Mesothelial cell of epicardium (in vitro differentiated cells): Measurements from ENCODE around the gene RTN4R. TPM values are rescaled to one million over a fixed set of nuclear protein-coding genes. Genes with fewer than 3 reads are reported as not detected.
"Not testable (repeated sequence)": the region's sequence is repeated elsewhere in the genome, so short reads cannot be mapped to it uniquely, and the experiment has no call there.

Source experiments
- DNase-seq, 2 experiments: peaks; one replicate each; pipeline ENCODE4 v3.0.0; 2021; ENCODE audit warnings: low spot score in 2 of 2; ENCODE audit not compliant: unreplicated experiment in 2 of 2
- H3K27ac Mint-ChIP-seq: 2 replicates; pipeline ENCODE4 v1.8.0; 2021; ENCODE audit warnings: mixed read lengths
- H3K27me3 Mint-ChIP-seq: 2 replicates; pipeline ENCODE4 v1.8.0; 2021; ENCODE audit warnings: low read depth, mixed read lengths
- H3K36me3 Mint-ChIP-seq: 2 replicates; pipeline ENCODE4 v1.8.0; 2021; ENCODE audit warnings: mixed read lengths
- H3K4me1 Mint-ChIP-seq: 2 replicates; pipeline ENCODE4 v1.8.0; 2021; ENCODE audit warnings: mixed read lengths
- H3K4me3 Mint-ChIP-seq: 2 replicates; pipeline ENCODE4 v1.8.0; 2021; ENCODE audit warnings: mild to moderate bottlenecking, moderate library complexity, mixed read lengths
- H3K9me3 Mint-ChIP-seq: 2 replicates; pipeline ENCODE4 v1.8.0; 2021; ENCODE audit warnings: mixed read lengths
- total RNA-seq: library from RNA; stranded (reverse); gene quantifications from 3 replicates; pipeline ENCODE4 v1.2.1, GENCODE V29; 2021
- TF ChIP-seq, protein P1 (sequence below): fragments of 200-600 bp; sonication (generic); IDR thresholded peaks from one replicate; pipeline ENCODE4 v1.5.0; 2021; ENCODE audit warnings: antibody characterized with exemption; ENCODE audit not compliant: unreplicated experiment

RTN4R gene
- 8.9 to 10.0 TPM (median 9.5 TPM) in 3 replicates for total RNA-seq

DNA sequence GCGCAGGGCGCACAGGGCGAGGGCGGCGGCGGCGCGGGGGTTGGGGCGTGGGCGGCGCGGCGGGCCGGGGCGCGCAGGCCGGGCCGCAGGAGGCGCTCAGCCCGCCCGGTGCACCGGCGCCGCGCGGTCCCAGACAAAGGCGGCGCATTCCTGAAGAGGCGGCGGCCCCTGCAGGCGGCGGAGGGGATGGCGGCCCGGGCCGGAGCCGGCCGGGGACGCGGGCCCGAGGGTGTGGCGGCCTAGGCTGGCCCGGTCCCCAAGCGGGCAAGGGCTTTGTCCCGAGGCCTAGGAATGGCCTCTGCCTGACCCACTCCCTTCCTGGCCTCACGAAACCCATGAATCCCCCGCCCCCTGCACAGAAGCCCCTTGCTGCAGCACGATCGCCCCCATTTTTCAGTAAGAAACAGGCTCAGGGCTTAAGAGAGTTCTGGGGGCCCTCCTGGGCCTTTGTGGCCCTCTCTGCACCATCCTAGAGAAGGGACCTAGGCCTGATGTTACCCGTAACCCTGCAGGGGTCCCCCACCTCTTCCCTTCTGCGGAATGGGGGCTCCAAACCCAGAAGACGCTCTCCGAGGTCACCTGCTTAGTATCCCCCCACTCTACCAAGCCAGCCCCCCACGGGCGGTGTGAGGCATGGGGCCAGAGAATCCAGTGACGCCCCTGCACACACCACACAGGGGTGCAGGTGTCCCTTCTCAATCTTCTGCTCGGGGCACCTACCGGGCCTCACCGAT, at the start of gene RTN4R:
Gene RTN4R (minus strand): TSS at position 40 of the 734 bp plus-strand sequence. CDS start 226 bp downstream, outside the sequence.
- H3K9me3 Mint-ChIP-seq: no peaks in the 10 kb centered on the region
- peak; percentile 65 to 83 for DNase-seq
- TF ChIP-seq, protein P1, sequence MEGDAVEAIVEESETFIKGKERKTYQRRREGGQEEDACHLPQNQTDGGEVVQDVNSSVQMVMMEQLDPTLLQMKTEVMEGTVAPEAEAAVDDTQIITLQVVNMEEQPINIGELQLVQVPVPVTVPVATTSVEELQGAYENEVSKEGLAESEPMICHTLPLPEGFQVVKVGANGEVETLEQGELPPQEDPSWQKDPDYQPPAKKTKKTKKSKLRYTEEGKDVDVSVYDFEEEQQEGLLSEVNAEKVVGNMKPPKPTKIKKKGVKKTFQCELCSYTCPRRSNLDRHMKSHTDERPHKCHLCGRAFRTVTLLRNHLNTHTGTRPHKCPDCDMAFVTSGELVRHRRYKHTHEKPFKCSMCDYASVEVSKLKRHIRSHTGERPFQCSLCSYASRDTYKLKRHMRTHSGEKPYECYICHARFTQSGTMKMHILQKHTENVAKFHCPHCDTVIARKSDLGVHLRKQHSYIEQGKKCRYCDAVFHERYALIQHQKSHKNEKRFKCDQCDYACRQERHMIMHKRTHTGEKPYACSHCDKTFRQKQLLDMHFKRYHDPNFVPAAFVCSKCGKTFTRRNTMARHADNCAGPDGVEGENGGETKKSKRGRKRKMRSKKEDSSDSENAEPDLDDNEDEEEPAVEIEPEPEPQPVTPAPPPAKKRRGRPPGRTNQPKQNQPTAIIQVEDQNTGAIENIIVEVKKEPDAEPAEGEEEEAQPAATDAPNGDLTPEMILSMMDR: peak; percentile 65
- H3K4me1 Mint-ChIP-seq: peaks cover 7% of the 10 kb centered on the region
- no peaks in the 10 kb centered on the region for H3K36me3 Mint-ChIP-seq
- peaks cover 2% of the 10 kb centered on the region for H3K27me3 Mint-ChIP-seq
- peak within 1 kb of the TSS; percentile 82 for H3K27ac Mint-ChIP-seq
- peak within 1 kb of the TSS; percentile 63 for H3K4me3 Mint-ChIP-seq

- Mint-ChIP-seq H3K4me1 (peaks cover 40% of the 10 kb centered on the region), H3K4me3 (peak overlapping the region; percentile 28)
- not testable (repeated sequence) for H3K27me3 Mint-ChIP-seq, H3K9me3 Mint-ChIP-seq, H3K36me3 Mint-ChIP-seq, H3K27ac Mint-ChIP-seq
- TF ChIP-seq, protein P1: peak; percentile 51
- DNase-seq: peak in 1 of 2 experiments; percentile 38
These were observed 49.4 kb upstream of the RTN4R start for GRCh38 chr22:20317402-20318042.

DNA sequence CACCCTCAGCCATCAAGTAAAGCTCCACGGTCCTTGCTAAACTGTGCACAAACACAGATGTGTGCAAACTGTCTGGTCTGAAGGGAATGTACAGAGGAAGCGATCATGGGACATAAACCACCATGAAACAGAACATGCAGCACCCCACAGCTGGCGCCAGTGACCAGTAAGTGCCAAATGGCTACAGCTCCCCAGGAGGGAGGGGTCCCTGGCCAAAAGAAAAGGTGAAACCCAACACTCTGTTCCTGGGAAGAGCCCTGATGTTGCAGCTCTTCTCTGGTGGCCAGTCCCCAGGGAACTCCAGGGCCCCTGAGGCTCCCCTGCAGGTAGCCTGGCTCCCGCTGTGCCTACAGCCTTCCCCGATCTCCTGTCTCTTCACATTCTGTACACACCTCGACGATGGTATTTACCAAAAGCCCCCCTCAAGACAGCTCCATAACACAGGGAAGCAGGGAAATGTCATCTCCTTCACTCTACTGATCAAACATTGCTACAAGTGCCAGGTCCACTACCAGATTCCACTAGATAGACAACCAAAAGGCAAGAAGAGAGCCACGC, 48.8 kb upstream of the RTN4R start:
- DNase-seq: peak in 1 of 2 experiments; percentile 28
- Mint-ChIP-seq H3K4me3 (no peak overlapping the region), H3K9me3 (no peaks in the 10 kb centered on the region)

GRCh38 chr22:20316217-20316843, 48.2 kb upstream of the RTN4R start:
- no peak overlapping the region for H3K4me3 Mint-ChIP-seq
- no peaks in the 10 kb centered on the region for H3K27me3 Mint-ChIP-seq
- TF ChIP-seq, protein P1: no peak
- H3K27ac Mint-ChIP-seq: no peak overlapping the region
- H3K4me1 Mint-ChIP-seq: peaks cover 34% of the 10 kb centered on the region
- H3K9me3 Mint-ChIP-seq: no peaks in the 10 kb centered on the region
- no peaks in the 10 kb centered on the region for H3K36me3 Mint-ChIP-seq
- peak; percentile 17 to 36 for DNase-seq

More for the DNA sequence above, 48.8 kb upstream of the RTN4R start:
- no peaks in the 10 kb centered on the region for H3K27me3 Mint-ChIP-seq
- peaks cover 40% of the 10 kb centered on the region for H3K4me1 Mint-ChIP-seq
- no peak overlapping the region for H3K27ac Mint-ChIP-seq
- no peaks in the 10 kb centered on the region for H3K36me3 Mint-ChIP-seq
- TF ChIP-seq, protein P1: no peak

GRCh38 chr22:20315337-20316216, 47.5 kb upstream of the RTN4R start:
- Mint-ChIP-seq H3K27me3 (no peaks in the 10 kb centered on the region), H3K4me3 (no peak overlapping the region), H3K36me3 (no peaks in the 10 kb centered on the region), H3K9me3 (no peaks in the 10 kb centered on the region), H3K4me1 (peaks cover 27% of the 10 kb centered on the region), H3K27ac (no peak overlapping the region)
- TF ChIP-seq, protein P1: no peak
- peak; percentile 17 to 34 for DNase-seq

DNA sequence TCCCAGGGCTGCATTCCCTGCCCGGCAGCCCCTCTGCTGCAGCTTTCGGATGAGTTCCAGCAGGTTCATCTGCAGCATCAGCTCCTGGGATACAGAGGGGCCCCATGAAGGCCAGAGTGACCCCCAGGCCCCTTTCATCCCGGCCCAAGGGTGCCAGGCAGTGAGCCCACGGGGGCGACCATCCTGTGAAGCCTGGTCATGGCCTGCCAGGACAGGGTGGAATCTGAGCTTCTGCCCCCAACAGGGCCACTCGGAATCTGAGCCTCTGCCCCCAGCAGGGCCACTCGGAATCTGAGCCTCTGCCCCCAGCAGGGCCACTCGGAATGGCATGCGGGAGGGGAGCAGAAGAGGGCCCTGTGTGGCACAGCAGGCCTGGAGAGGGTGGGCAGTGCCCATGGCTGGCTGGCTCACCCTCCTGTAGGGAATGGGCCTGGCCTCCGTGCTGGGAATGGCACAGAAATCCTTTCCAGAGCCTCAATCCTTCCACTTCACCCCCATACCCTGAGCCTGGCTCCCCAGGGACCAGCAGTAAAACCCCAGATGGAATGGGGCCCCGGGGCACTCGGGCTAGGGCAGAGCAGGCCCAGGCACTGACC, 46.7 kb upstream of the RTN4R start:
- peaks cover 25% of the 10 kb centered on the region for H3K4me1 Mint-ChIP-seq
- H3K27me3 Mint-ChIP-seq, H3K27ac Mint-ChIP-seq, H3K9me3 Mint-ChIP-seq, H3K36me3 Mint-ChIP-seq, H3K4me3 Mint-ChIP-seq: not testable (repeated sequence)
- DNase-seq: peak; percentile 7 to 34

GRCh38 chr22:20314206-20314605, 46.1 kb upstream of the RTN4R start:
- peak; percentile 3 to 25 for DNase-seq
- H3K36me3 Mint-ChIP-seq, H3K27ac Mint-ChIP-seq, H3K4me3 Mint-ChIP-seq, H3K9me3 Mint-ChIP-seq, H3K27me3 Mint-ChIP-seq: not testable (repeated sequence)
- peaks cover 22% of the 10 kb centered on the region for H3K4me1 Mint-ChIP-seq
